Stimulated activated CD4-positive, alpha-beta T cell treated with anti-CD3 and anti-CD28 coated beads, Interleukin-1b, Interleukin-23, amount 100 ng/mL, for 48 hours (primary cell): ENCODE results near the gene ZMAT2.
"Not testable (repeated sequence)": the region's sequence is repeated elsewhere in the genome, so short reads cannot be mapped to it uniquely, and the experiment has no call there.

Experiments
- DNase-seq: peaks from one replicate; pipeline ENCODE4 v3.0.0-alpha.2; 2020

Gene ZMAT2

GRCh38 chr5:140700177-140701144 lies at the start of gene ZMAT2:
ZMAT2 (plus strand) TSS chr5:140700447; CDS start chr5:140700461, 14 bp downstream.
- peak; percentile 93 for DNase-seq

- no peak for DNase-seq
These were observed 41.4 kb upstream of the ZMAT2 start for GRCh38 chr5:140658870-140659269.

- DNase-seq: not testable (repeated sequence)
These were observed 39.9 kb upstream of the ZMAT2 start for GRCh38 chr5:140660371-140660770.

- DNase-seq: no peak
These were observed 36.3 kb upstream of the ZMAT2 start for GRCh38 chr5:140664030-140664358.

- peak; percentile 97 for DNase-seq
These were observed 35.7 kb upstream of the ZMAT2 start, which contains the start of gene WDR55 for GRCh38 chr5:140664359-140665119. WDR55 (plus strand) TSS chr5:140664904; CDS start chr5:140664913, 9 bp downstream.

- DNase-seq: not testable (repeated sequence)
These were observed 29.2 kb upstream of the ZMAT2 start for GRCh38 chr5:140671035-140671434.

GRCh38 chr5:140671472-140672125 lies 28.6 kb upstream of the ZMAT2 start:
- DNase-seq: no peak

GRCh38 chr5:140672455-140673186 lies 27.6 kb upstream of the ZMAT2 start:
- DNase-seq: no peak

GRCh38 chr5:140673187-140673976 lies 26.9 kb upstream of the ZMAT2 start, which contains the start of gene DND1:
DND1 (minus strand) TSS chr5:140673576; CDS start chr5:140673542, 34 bp downstream.
- no peak for DNase-seq

GRCh38 chr5:140674211-140674610 lies 26.0 kb upstream of the ZMAT2 start:
- DNase-seq: no peak

GRCh38 chr5:140674629-140675028 lies 25.6 kb upstream of the ZMAT2 start:
- DNase-seq: no peak

- DNase-seq: no peak
These were observed 22.3 kb upstream of the ZMAT2 start for GRCh38 chr5:140677947-140678346.

GRCh38 chr5:140678993-140679392 lies 21.3 kb upstream of the ZMAT2 start:
- DNase-seq: no peak

GRCh38 chr5:140690376-140690932 lies 9.8 kb upstream of the ZMAT2 start:
- no peak for DNase-seq

GRCh38 chr5:140690941-140691924 lies 9.0 kb upstream of the ZMAT2 start, which contains the start of the genes HARS1 and HARS2:
HARS1 (minus strand) TSS chr5:140691370; CDS start chr5:140691304, 66 bp downstream.
HARS2 (plus strand) TSS chr5:140691455; CDS start chr5:140691649, 194 bp downstream.
- peak; percentile 90 for DNase-seq

- no peak for DNase-seq
These were observed 6.0 kb upstream of the ZMAT2 start for GRCh38 chr5:140694276-140694675.

GRCh38 chr5:140696891-140697492 lies 3.3 kb upstream of the ZMAT2 start:
- no peak for DNase-seq

- DNase-seq: no peak
These were observed 7.6 kb downstream of the ZMAT2 start for GRCh38 chr5:140707812-140708211.

GRCh38 chr5:140708787-140709186 lies 8.5 kb downstream of the ZMAT2 start:
- not testable (repeated sequence) for DNase-seq
